ENCODE data around the gene SLC26A9.

The SLC26A9 gene

DNA sequence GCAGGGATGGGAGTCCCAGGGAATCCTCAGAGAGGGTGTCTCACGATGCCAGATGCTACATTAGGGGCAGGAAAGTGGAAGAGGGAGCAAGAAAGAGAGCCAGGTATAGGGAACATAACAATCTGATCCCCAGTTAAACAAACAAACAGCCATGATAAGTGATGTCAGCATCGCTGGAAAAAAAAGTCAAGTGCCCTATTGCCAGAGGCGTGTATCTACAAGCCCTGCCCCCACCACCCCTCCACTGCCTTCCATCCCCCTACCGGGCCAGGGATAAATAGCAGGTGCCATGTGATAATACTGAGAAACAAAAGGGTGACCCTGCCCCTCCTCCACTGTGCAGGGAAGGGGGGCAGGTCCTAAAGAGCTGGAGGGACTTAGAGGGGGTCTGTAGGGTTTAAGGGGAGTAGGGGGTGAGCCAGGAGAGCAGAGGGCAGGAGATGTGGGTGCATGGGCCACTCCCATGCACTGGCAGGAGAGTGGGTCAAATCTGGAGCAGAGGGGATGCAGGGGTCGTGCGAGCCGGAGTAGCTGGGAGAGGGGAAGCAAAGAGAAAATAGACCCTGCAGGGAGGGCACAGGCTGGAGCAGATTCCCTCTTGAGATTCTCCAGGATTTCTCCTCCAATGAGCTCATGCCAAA lies 3.4 kb downstream of the SLC26A9 start:
- H3K4me3 ChIP-seq (ENCODE audit: low read depth, low read length) = no peak overlapping the region
- TF ChIP-seq, protein P1, sequence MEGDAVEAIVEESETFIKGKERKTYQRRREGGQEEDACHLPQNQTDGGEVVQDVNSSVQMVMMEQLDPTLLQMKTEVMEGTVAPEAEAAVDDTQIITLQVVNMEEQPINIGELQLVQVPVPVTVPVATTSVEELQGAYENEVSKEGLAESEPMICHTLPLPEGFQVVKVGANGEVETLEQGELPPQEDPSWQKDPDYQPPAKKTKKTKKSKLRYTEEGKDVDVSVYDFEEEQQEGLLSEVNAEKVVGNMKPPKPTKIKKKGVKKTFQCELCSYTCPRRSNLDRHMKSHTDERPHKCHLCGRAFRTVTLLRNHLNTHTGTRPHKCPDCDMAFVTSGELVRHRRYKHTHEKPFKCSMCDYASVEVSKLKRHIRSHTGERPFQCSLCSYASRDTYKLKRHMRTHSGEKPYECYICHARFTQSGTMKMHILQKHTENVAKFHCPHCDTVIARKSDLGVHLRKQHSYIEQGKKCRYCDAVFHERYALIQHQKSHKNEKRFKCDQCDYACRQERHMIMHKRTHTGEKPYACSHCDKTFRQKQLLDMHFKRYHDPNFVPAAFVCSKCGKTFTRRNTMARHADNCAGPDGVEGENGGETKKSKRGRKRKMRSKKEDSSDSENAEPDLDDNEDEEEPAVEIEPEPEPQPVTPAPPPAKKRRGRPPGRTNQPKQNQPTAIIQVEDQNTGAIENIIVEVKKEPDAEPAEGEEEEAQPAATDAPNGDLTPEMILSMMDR (IDR thresholded peaks at IDR 0.05; ENCODE audit: insufficient read depth, low read depth, low read length, missing control alignments) = no peak
- no peak for DNase-seq (ENCODE audit: low read depth)

DNA sequence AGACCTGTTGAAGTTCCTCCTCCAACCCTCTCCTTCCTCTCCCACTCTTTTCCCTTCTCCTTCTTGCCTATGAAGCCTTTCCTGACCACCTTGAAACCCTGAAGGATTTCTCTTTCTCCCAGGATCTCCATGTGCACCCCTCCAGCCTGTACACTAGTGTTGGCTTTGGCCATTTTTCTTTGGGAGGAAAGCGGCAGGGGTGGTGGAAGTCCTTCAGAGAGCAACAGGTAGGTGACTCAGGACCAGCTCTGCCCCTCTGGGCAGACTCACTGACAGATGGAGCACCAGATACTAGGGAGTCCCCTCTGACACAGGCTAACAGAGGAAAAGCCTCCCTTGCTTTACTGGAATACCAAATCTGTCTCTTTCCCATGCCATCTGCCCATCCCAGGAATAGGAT lies 4.6 kb downstream of the SLC26A9 start:
- TF ChIP-seq, protein P1 (IDR thresholded peaks at IDR 0.05; ENCODE audit: insufficient read depth, low read depth, low read length, missing control alignments) = no peak
- DNase-seq (ENCODE audit: low read depth) = no peak
- no peak overlapping the region for H3K4me3 ChIP-seq (ENCODE audit: low read depth, low read length)

DNA sequence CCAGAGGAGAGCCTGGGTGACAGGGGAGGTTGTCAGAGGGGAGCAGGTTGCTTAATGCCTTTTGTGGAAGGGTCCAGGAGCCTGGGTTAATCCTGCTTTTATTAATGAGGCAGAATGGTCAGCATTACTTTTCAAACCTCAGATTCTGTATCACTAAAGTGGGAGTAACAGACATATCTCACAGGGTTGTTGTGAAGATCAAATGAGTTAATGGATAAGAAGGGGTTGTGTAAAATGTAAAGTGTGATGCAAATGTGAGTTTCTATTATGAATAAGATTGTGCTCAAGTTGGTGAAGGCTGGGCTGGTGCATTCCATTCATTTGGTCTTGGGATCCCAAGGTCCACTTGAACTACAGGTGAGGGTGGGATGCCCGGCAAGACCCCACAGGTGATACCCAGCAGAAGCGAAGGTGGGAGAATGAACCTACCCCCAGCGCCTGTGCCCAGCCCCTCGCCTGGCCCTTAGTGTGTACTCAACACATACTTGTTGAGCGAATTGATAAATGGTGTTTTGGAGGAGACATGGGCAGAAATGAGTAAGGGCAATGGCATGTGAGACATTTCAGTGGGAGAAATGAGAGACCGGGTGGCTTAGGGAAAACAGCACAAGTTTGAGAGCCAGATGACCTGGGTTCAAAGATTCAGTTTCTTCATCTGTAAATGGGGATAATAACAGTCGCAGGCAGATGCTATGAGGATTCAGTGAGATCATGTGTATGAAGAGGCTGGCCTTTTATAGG lies 6.2 kb downstream of the SLC26A9 start:
- TF ChIP-seq, protein P1 (IDR thresholded peaks at IDR 0.05; ENCODE audit: insufficient read depth, low read depth, low read length, missing control alignments) = no peak
- H3K4me3 ChIP-seq (ENCODE audit: low read depth, low read length) = no peak overlapping the region
- no peak for DNase-seq (ENCODE audit: low read depth)

DNA sequence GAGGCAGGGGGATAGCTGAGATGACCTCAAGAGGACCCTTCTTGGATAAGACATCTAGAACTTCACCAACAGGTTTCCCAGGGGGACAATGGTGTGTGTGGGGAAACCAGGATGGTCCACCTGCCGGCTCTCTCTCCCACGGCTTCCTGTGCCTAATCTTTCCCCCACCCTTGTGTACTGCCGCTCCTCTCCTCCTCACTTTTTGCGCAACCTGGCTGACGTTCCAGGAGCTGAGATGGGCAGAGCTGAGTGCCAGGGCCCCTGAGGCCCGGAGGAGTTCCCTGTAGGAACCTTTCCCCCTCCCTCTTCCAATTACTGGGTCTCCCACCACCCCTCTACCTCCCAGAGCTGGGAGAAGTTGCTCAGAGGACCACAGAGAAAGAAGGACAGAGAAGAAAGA lies 6.9 kb downstream of the SLC26A9 start:
- TF ChIP-seq, protein P1 (IDR thresholded peaks at IDR 0.05; ENCODE audit: insufficient read depth, low read depth, low read length, missing control alignments) = no peak
- H3K4me3 ChIP-seq (ENCODE audit: low read depth, low read length) = no peak overlapping the region
- no peak for DNase-seq (ENCODE audit: low read depth)

DNA sequence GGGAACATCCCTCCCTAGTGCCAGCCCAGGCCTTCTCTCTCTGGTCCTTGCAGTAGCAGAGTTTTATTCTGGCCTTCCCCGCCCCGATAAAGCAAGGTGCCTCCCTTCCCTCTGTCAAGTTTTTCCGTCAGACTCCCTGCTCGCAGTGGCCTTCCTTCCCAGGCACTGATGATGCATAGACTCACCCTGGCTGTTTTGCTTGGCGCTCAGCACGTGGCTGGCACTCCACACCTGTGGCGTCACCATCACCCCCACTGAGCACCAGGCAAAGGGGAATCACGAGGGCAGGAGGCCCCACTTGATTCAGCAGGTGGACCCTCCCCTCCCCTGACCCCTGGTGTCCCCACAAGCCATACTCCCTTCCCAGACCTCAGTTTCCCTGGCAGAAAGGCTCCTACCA lies 7.4 kb downstream of the SLC26A9 start:
- DNase-seq (ENCODE audit: low read depth) = no peak
- TF ChIP-seq, protein P1 (IDR thresholded peaks at IDR 0.05; ENCODE audit: insufficient read depth, low read depth, low read length, missing control alignments) = no peak
- no peak overlapping the region for H3K4me3 ChIP-seq (ENCODE audit: low read depth, low read length)

DNA sequence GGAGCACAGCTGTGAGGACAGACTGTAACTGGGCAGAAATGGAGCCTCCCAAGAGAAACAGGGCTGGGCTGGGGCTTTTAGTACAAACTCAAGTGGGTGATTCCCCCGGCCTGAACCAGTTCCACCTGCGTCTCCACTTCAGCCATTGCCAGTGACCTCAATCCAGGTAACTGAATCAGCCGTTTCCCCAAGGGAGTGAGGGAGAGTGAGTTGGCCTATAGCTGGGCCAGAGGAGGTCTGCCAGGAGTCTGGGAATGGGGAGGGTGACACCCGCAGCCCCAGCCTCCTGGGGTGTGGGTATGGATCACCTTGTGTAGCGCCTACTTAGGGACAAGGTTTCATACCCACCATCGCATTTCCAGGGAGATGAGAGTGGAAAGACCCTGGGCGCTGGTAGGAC lies 8.5 kb downstream of the SLC26A9 start:
- TF ChIP-seq, protein P1 (IDR thresholded peaks at IDR 0.05; ENCODE audit: insufficient read depth, low read depth, low read length, missing control alignments) = no peak
- no peak for DNase-seq (ENCODE audit: low read depth)
- H3K4me3 ChIP-seq (ENCODE audit: low read depth, low read length) = no peak overlapping the region
